PC-9 (cell line): ENCODE measurements around the gene HNRNPC. TPM values are rescaled to one million over a fixed set of nuclear protein-coding genes. Genes with fewer than 3 reads are reported as not detected.
"Not testable (repeated sequence)": the region's sequence is repeated elsewhere in the genome, so short reads cannot be mapped to it uniquely, and the experiment has no call there.

ENCODE experiments used
- BruUV-seq: library from RNA; stranded (reverse); fragments of 400-500 nt; replicated peaks from 2 replicates; lab custom pipeline; 2021; lab: Mats Ljungman, UMichigan
- CTCF ChIA-PET: fragments of 300-600 bp; sonication (Branson Sonifier 250); formaldehyde crosslinking; loops from one replicate; lab custom pipeline; 2022; ENCODE audit warnings: antibody characterized with exemption; lab: Charles Lee
- POLR2A ChIA-PET: fragments of 300-600 bp; sonication (Branson Sonifier 250); formaldehyde crosslinking; loops from one replicate; lab custom pipeline; 2022; ENCODE audit warnings: antibody characterized with exemption; ENCODE audit not compliant: unreplicated experiment; lab: Charles Lee
- DNase-seq, 2 experiments: peaks; one replicate each; pipeline versions ENCODE4 v3.0.0 to v3.0.0-alpha.2; 2015 to 2022; ENCODE audit warnings: mixed read lengths in 1 of 2
- H2AFZ ChIP-seq: fragments of 200-600 bp; sonication (generic); 2 replicates; pipeline ENCODE4 v1.8.1; 2017; ENCODE audit warnings: antibody characterized with exemption
- H3F3A ChIP-seq: fragments of 200-600 bp; sonication (generic); 2 replicates; pipeline ENCODE4 v1.8.1; 2017; ENCODE audit warnings: antibody characterized with exemption, mild to moderate bottlenecking, low read depth; ENCODE audit not compliant: insufficient read depth
- H3K27ac ChIP-seq: fragments of 200-600 bp; sonication (generic); 2 replicates; pipeline ENCODE4 v1.6.1; 2016; ENCODE audit warnings: mixed run types
- H3K27me3 ChIP-seq: fragments of 200-600 bp; sonication (generic); 2 replicates; pipeline ENCODE4 v1.6.1; 2016; ENCODE audit warnings: low read depth, mixed run types; ENCODE audit not compliant: insufficient read depth
- H3K36me3 ChIP-seq: fragments of 200-600 bp; sonication (generic); 2 replicates; pipeline ENCODE4 v1.6.1; 2016; ENCODE audit warnings: low read depth, mixed run types
- H3K4me1 ChIP-seq: fragments of 200-600 bp; sonication (generic); replicated peaks from 2 replicates; pipeline ENCODE4 v1.6.1; 2016; ENCODE audit warnings: mixed run types; ENCODE audit not compliant: insufficient read depth
- H3K4me2 ChIP-seq: fragments of 200-600 bp; sonication (generic); 2 replicates; pipeline ENCODE4 v1.6.1; 2017; ENCODE audit warnings: mixed run types
- H3K4me3 ChIP-seq: fragments of 200-600 bp; sonication (generic); 2 replicates; pipeline ENCODE4 v1.6.1; 2016; ENCODE audit warnings: mixed run types
- H3K79me2 ChIP-seq: fragments of 200-600 bp; sonication (generic); 2 replicates; pipeline ENCODE4 v1.6.1; 2017; ENCODE audit warnings: low read depth, mixed run types
- H3K9me2 ChIP-seq: fragments of 200-600 bp; sonication (generic); 2 replicates; pipeline ENCODE4 v1.8.1; 2017; ENCODE audit warnings: mild to moderate bottlenecking; ENCODE audit not compliant: insufficient read depth
- H3K9me3 ChIP-seq: fragments of 200-600 bp; sonication (generic); 2 replicates; pipeline ENCODE4 v1.8.1; 2016; ENCODE audit warnings: low read depth; ENCODE audit not compliant: insufficient read depth
- H4K20me1 ChIP-seq: fragments of 200-600 bp; sonication (generic); 2 replicates; pipeline ENCODE4 v1.8.1; 2017; ENCODE audit not compliant: insufficient read depth
- CTCF ChIP-seq: fragments of 200-600 bp; sonication (generic); conservative IDR thresholded peaks from 2 replicates; pipeline ENCODE4 v1.6.1; 2017; ENCODE audit warnings: mixed run types, antibody characterized with exemption, mild to moderate bottlenecking, moderate library complexity
- EZH2 ChIP-seq: fragments of 200-600 bp; sonication (generic); IDR thresholded peaks from 2 replicates; pipeline ENCODE4 v1.8.0; 2017; ENCODE audit warnings: antibody characterized with exemption, low read depth
- intact Hi-C: fragments of 100-400 bp; cut with micrococcal nuclease; formaldehyde crosslinking; loops from one replicate; pipeline ENCODE4 v1.10.0; 2022; ENCODE audit not compliant: unreplicated experiment
- total RNA-seq: library from RNA; stranded (reverse); gene quantifications from 2 replicates; pipeline ENCODE4 v1.2.3, GENCODE V29; 2021

Gene HNRNPC
- total RNA-seq, 1 experiment from 2014 or later, result 550 TPM

GRCh38 chr14:21227981-21228380, 41.3 kb downstream of the HNRNPC start:
- H3K4me2 ChIP-seq, result no peak overlapping the region
- H3F3A ChIP-seq, result peaks cover 98% of the 10 kb centered on the region
- ChIA-PET CTCF (no interaction called here), POLR2A (no interaction called here)
- no peak overlapping the region for H3K27ac ChIP-seq
- no peaks in the 10 kb centered on the region for H3K27me3 ChIP-seq
- no peaks in the 10 kb centered on the region for H3K9me2 ChIP-seq
- intact Hi-C loops, result no loop called here
- H3K36me3 ChIP-seq, result peaks cover 85% of the 10 kb centered on the region
- no peaks in the 10 kb centered on the region for H3K4me1 ChIP-seq
- peaks cover 100% of the 10 kb centered on the region for H3K79me2 ChIP-seq
- no TSS peak for BruUV-seq
- H2AFZ ChIP-seq, result no peak overlapping the region
- no peak for DNase-seq
- H3K4me3 ChIP-seq, result no peak overlapping the region
- H4K20me1 ChIP-seq, result peaks cover 100% of the 10 kb centered on the region
- TF ChIP-seq EZH2 (no peak), CTCF (no peak)
- no peaks in the 10 kb centered on the region for H3K9me3 ChIP-seq

GRCh38 chr14:21227150-21227549, 42.1 kb downstream of the HNRNPC start:
- ChIA-PET CTCF (no interaction called here), POLR2A (no interaction called here)
- intact Hi-C loops, result no loop called here
- peaks cover 100% of the 10 kb centered on the region for H3K79me2 ChIP-seq
- H3K36me3 ChIP-seq, result peaks cover 83% of the 10 kb centered on the region
- no TSS peak for BruUV-seq
- peaks cover 100% of the 10 kb centered on the region for H4K20me1 ChIP-seq
- H3F3A ChIP-seq, result peaks cover 99% of the 10 kb centered on the region
- no peaks in the 10 kb centered on the region for H3K27me3 ChIP-seq
- no peak overlapping the region for H3K4me2 ChIP-seq
- no peaks in the 10 kb centered on the region for H3K4me1 ChIP-seq
- H2AFZ ChIP-seq, result no peak overlapping the region
- no peak for DNase-seq
- no peaks in the 10 kb centered on the region for H3K9me3 ChIP-seq
- no peaks in the 10 kb centered on the region for H3K9me2 ChIP-seq
- H3K27ac ChIP-seq, result no peak overlapping the region
- TF ChIP-seq EZH2 (no peak), CTCF (no peak)
- no peak overlapping the region for H3K4me3 ChIP-seq

GRCh38 chr14:21226467-21226866, 42.8 kb downstream of the HNRNPC start:
- no peaks in the 10 kb centered on the region for H3K9me2 ChIP-seq
- H3F3A ChIP-seq, result peaks cover 99% of the 10 kb centered on the region
- BruUV-seq, result no TSS peak
- no peaks in the 10 kb centered on the region for H3K9me3 ChIP-seq
- ChIA-PET CTCF (no interaction called here), POLR2A (no interaction called here)
- no peak for TF ChIP-seq EZH2
- no peak for TF ChIP-seq CTCF
- no peak overlapping the region for H3K4me2 ChIP-seq
- DNase-seq, result no peak
- H3K79me2 ChIP-seq, result peaks cover 100% of the 10 kb centered on the region
- no peak overlapping the region for H2AFZ ChIP-seq
- no peaks in the 10 kb centered on the region for H3K27me3 ChIP-seq
- peaks cover 80% of the 10 kb centered on the region for H3K36me3 ChIP-seq
- no peaks in the 10 kb centered on the region for H3K4me1 ChIP-seq
- H3K4me3 ChIP-seq, result no peak overlapping the region
- intact Hi-C loops, result no loop called here
- no peak overlapping the region for H3K27ac ChIP-seq
- peaks cover 100% of the 10 kb centered on the region for H4K20me1 ChIP-seq

GRCh38 chr14:21225164-21225563, 44.1 kb downstream of the HNRNPC start:
- peaks cover 100% of the 10 kb centered on the region for H4K20me1 ChIP-seq
- H3K4me1 ChIP-seq, H3K27ac ChIP-seq, CTCF ChIA-PET, H3K9me3 ChIP-seq, POLR2A ChIA-PET, H3K4me3 ChIP-seq, DNase-seq, H3K27me3 ChIP-seq, H2AFZ ChIP-seq, H3K4me2 ChIP-seq, BruUV-seq, H3K9me2 ChIP-seq, intact Hi-C loops: not testable (repeated sequence)
- H3F3A ChIP-seq, result peaks cover 99% of the 10 kb centered on the region
- peaks cover 100% of the 10 kb centered on the region for H3K79me2 ChIP-seq
- H3K36me3 ChIP-seq, result peaks cover 80% of the 10 kb centered on the region
